Subcutaneous adipose tissue (tissue), 4 donors: ENCODE measurements around the gene DEPP1. TPM values are rescaled to one million over a fixed set of nuclear protein-coding genes. Genes with fewer than 3 reads are reported as not detected.

ENCODE experiments used
- total RNA-seq, 4 donors: library from RNA; depleted of rRNA; stranded (reverse); fragments of >200 nt; gene quantifications; one replicate each; pipeline ENCODE4 v1.1.0, GENCODE V29; 2016
- TF ChIP-seq, protein P1 (sequence below): fragments of 450-650 bp; IDR thresholded peaks from one replicate; pipeline ENCODE4 v1.5.1; 2016; ENCODE audit warnings: low read depth, mild to moderate bottlenecking, control low read depth, antibody characterized with exemption, moderate library complexity

DEPP1 gene
- total RNA-seq, 4 donors from 2014 or later, result 248 to 566 (median 406) TPM

GRCh38 chr10:44981172-44982113, 2.8 kb upstream of the DEPP1 start:
- TF ChIP-seq, protein P1, sequence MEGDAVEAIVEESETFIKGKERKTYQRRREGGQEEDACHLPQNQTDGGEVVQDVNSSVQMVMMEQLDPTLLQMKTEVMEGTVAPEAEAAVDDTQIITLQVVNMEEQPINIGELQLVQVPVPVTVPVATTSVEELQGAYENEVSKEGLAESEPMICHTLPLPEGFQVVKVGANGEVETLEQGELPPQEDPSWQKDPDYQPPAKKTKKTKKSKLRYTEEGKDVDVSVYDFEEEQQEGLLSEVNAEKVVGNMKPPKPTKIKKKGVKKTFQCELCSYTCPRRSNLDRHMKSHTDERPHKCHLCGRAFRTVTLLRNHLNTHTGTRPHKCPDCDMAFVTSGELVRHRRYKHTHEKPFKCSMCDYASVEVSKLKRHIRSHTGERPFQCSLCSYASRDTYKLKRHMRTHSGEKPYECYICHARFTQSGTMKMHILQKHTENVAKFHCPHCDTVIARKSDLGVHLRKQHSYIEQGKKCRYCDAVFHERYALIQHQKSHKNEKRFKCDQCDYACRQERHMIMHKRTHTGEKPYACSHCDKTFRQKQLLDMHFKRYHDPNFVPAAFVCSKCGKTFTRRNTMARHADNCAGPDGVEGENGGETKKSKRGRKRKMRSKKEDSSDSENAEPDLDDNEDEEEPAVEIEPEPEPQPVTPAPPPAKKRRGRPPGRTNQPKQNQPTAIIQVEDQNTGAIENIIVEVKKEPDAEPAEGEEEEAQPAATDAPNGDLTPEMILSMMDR, result no peak

DNA sequence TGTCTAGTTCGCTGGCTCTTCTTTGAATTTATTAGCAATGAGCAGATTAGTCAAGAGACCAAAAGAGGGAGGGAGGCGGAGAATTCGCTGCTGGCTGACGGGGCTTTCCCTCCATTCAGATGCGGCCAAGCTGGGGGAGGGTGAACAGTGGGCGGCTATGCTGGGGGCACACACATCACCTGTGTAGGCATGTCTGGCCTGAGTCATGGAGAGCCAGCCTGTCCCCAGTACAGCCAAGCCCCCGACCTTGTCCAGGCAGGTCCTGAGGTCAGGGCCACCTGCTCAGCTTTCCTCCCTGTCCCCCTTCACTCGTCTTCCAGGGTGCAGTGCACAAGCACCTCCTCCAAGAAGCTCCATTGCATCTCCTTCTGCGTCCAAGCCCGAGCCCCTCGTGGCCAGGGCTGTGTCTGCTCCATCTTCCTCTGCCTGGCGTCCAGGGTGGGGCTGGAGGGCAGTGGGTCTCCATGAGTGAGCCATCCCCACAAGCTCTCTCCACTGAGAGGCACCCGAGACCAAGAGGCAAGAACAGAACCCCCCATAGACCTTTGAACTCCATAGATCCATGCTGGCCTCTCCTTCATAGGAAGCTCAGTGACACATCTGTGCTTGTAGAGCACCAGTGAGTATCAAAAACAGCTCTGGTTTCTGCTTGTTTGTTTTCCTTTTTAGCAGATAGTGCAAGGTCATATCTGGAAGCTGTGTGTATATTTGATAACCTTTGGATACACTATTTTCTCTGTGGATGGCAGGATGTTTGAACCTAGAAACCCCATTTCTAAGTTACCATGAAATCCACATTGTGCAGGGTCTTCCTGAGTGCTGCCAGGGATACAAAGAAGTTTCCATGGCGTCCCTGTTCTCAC, 1.9 kb upstream of the DEPP1 start:
- TF ChIP-seq, protein P1, result no peak

DNA sequence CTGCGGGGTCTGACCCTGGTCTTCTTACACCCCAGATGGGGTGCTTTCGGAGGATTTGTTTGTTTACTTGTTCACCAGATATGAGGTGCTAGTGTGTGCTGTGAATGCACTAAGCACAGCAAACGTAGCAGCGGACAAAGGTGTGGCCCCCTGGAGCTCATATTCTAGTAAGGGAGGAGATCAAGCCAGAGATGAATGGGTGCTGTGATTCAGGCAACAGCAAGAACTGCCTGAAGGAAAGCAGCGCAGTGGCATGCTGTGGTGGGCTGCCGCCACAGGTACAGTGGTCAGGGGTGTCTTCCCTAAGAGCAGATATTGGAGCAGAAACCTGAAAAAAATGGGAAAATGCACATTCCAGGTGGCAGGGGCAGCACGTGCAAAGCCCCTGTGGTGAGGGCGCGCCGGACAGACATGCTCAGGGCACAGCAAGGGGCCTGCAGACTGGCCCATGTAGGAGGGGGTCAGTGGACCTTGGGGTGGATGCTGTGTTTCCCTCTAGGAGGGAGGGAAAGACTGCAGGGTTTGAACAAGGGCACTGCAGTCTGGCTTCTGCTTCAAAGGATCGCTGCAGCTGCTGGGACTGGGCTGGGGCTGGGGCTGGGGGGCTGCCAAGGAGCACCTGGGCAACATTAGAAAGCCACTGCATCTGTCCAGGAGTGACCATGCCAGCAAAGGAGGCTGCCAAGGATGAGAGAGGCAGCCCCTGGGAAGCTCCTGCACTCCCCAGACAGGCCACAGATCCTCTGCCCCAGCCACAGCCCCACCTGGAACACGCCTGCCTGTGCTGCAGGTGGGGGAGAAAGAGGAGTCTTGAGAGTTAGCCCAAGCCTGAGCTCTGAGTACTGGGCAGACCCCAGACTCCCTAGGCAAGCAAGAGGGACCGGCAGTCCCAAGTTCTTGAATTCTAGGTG, 927 bp upstream of the DEPP1 start:
- TF ChIP-seq, protein P1, result no peak

- TF ChIP-seq, protein P1, result no peak
Observed at GRCh38 chr10:44978213-44978569, 418 bp downstream of the DEPP1 start.

- TF ChIP-seq, protein P1, result no peak
Observed at GRCh38 chr10:44977287-44978212, 1.1 kb downstream of the DEPP1 start.
